ENCODE data around the gene MRPL57. TPM values are rescaled to one million over a fixed set of nuclear protein-coding genes. Genes with fewer than 3 reads are reported as not detected.
A peak's percentile ranks its signal among the peaks of the same experiment; 100 is the strongest.

MRPL57 gene
- total RNA-seq, 1 donor from 2014 or later: 17.1 TPM

- peaks cover 24% of the 10 kb centered on the region for H3K4me1 Mint-ChIP-seq
- H3K27ac Mint-ChIP-seq: peak overlapping the region; percentile 50
- peaks cover 11% of the 10 kb centered on the region for H3K36me3 Mint-ChIP-seq
- TF ChIP-seq CTCF (IDR thresholded peaks at IDR 0.05; ENCODE audit: unreplicated experiment): no peak
- no peaks in the 10 kb centered on the region for H3K27me3 Mint-ChIP-seq (ENCODE audit: low read depth)
- no peak for DNase-seq (ENCODE audit: low spot score in 2 of 2, unreplicated experiment in 2 of 2)
- peaks cover 3% of the 10 kb centered on the region for H3K9me3 Mint-ChIP-seq
- peak overlapping the region; percentile 55 for H3K4me3 Mint-ChIP-seq
These were observed 37.9 kb upstream of the MRPL57 start for GRCh38 chr13:21138561-21138960.

GRCh38 chr13:21139374-21139773, 37.1 kb upstream of the MRPL57 start:
- Mint-ChIP-seq H3K4me3 (peak overlapping the region; percentile 98), H3K27ac (peak overlapping the region; percentile 98), H3K36me3 (peaks cover 15% of the 10 kb centered on the region), H3K27me3 (ENCODE audit: low read depth) (no peaks in the 10 kb centered on the region), H3K4me1 (peaks cover 23% of the 10 kb centered on the region), H3K9me3 (peaks cover 3% of the 10 kb centered on the region)
- TF ChIP-seq CTCF (IDR thresholded peaks at IDR 0.05; ENCODE audit: unreplicated experiment): no peak
- no peak for DNase-seq (ENCODE audit: low spot score in 2 of 2, unreplicated experiment in 2 of 2)

GRCh38 chr13:21142766-21143165, 33.7 kb upstream of the MRPL57 start:
- peak overlapping the region; percentile 51 for H3K4me3 Mint-ChIP-seq
- H3K36me3 Mint-ChIP-seq: peaks cover 20% of the 10 kb centered on the region
- peak overlapping the region; percentile 40 for H3K27ac Mint-ChIP-seq
- peaks cover 23% of the 10 kb centered on the region for H3K4me1 Mint-ChIP-seq
- no peak for DNase-seq (ENCODE audit: low spot score in 2 of 2, unreplicated experiment in 2 of 2)
- no peaks in the 10 kb centered on the region for H3K27me3 Mint-ChIP-seq (ENCODE audit: low read depth)
- no peaks in the 10 kb centered on the region for H3K9me3 Mint-ChIP-seq
- no peak for TF ChIP-seq CTCF (IDR thresholded peaks at IDR 0.05; ENCODE audit: unreplicated experiment)

GRCh38 chr13:21147827-21148226, 28.6 kb upstream of the MRPL57 start:
- H3K27ac Mint-ChIP-seq: no peak overlapping the region
- no peak for TF ChIP-seq CTCF (IDR thresholded peaks at IDR 0.05; ENCODE audit: unreplicated experiment)
- H3K27me3 Mint-ChIP-seq (ENCODE audit: low read depth): no peaks in the 10 kb centered on the region
- no peak overlapping the region for H3K4me3 Mint-ChIP-seq
- H3K4me1 Mint-ChIP-seq: peaks cover 7% of the 10 kb centered on the region
- no peaks in the 10 kb centered on the region for H3K9me3 Mint-ChIP-seq
- H3K36me3 Mint-ChIP-seq: peaks cover 18% of the 10 kb centered on the region
- no peak for DNase-seq (ENCODE audit: low spot score in 2 of 2, unreplicated experiment in 2 of 2)

- no peak overlapping the region for H3K27ac Mint-ChIP-seq
These were observed 27.8 kb upstream of the MRPL57 start for GRCh38 chr13:21148557-21149258.

More at GRCh38 chr13:21148557-21149258, 27.8 kb upstream of the MRPL57 start:
- Mint-ChIP-seq H3K27me3 (ENCODE audit: low read depth) (no peaks in the 10 kb centered on the region), H3K36me3 (peaks cover 10% of the 10 kb centered on the region), H3K4me3 (no peak overlapping the region), H3K9me3 (no peaks in the 10 kb centered on the region), H3K4me1 (no peaks in the 10 kb centered on the region)
- no peak for DNase-seq (ENCODE audit: low spot score in 2 of 2, unreplicated experiment in 2 of 2)
- TF ChIP-seq CTCF (IDR thresholded peaks at IDR 0.05; ENCODE audit: unreplicated experiment): no peak

All from mesothelial cell of epicardium (in vitro differentiated cells).